Kidney epithelial cell (primary cell): ENCODE measurements around the gene MTRR. TPM values are rescaled to one million over a fixed set of nuclear protein-coding genes. Genes with fewer than 3 reads are reported as not detected.
A peak's percentile ranks its signal among the peaks of the same experiment; 100 is the strongest.

Experiments
- DNase-seq: peaks from one replicate; pipeline ENCODE4 v3.0.0-alpha.2; 2010; ENCODE audit warnings: low read depth
- H3K27me3 ChIP-seq: 2 replicates; pipeline ENCODE4 v1.6.0; 2011; ENCODE audit warnings: low read length; ENCODE audit not compliant: control insufficient read depth, insufficient read depth
- H3K36me3 ChIP-seq: 2 replicates; pipeline ENCODE4 v1.5.1; 2011; ENCODE audit warnings: low read length; ENCODE audit not compliant: control insufficient read depth, insufficient read depth
- H3K4me3 ChIP-seq: 2 replicates; pipeline ENCODE4 v1.5.1; 2011; ENCODE audit warnings: low read depth, mild to moderate bottlenecking, control low read depth, low read length
- CTCF ChIP-seq: IDR thresholded peaks from 2 replicates; pipeline ENCODE4 v1.5.1; 2011; ENCODE audit warnings: mild to moderate bottlenecking, moderate library complexity, low read length, control low read depth, inconsistent platforms; ENCODE audit not compliant: insufficient read depth, poor library complexity, severe bottlenecking
- total RNA-seq: library from RNA; depleted of rRNA; stranded (reverse); fragments of >200 nt; gene quantifications from 2 replicates; pipeline ENCODE4 v1.2.3, GENCODE V29; 2015

Gene MTRR
- total RNA-seq, 1 donor from 2014 or later: 23.6 TPM

DNA sequence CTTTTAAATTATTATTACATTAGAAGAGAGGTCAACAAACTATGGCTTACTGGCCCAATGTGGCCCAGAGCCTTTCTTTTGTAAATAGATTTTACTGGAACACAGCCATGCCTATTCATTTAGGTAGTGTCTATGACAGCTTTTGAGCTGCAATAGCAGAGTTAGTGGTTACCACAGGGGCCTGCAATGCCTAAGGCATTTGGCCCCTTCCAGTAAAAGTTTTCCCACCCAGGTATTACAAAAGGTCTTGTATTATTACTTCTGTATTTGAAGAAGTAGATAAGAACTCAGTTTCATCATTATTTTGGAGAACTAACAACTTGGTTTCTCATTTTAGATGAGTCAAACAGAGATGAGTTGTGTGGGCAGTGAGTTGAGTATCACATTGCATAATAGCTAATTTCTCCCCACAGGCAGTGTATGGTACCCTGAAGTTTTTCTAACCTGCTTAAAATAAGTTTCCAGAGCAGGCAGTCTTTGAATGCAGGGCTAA lies 9.5 kb downstream of the MTRR start:
- peak; percentile 23 for DNase-seq
- peaks cover 1% of the 10 kb centered on the region for H3K36me3 ChIP-seq
- H3K27me3 ChIP-seq: no peaks in the 10 kb centered on the region
- H3K4me3 ChIP-seq: no peak overlapping the region
- no peak for TF ChIP-seq CTCF

DNA sequence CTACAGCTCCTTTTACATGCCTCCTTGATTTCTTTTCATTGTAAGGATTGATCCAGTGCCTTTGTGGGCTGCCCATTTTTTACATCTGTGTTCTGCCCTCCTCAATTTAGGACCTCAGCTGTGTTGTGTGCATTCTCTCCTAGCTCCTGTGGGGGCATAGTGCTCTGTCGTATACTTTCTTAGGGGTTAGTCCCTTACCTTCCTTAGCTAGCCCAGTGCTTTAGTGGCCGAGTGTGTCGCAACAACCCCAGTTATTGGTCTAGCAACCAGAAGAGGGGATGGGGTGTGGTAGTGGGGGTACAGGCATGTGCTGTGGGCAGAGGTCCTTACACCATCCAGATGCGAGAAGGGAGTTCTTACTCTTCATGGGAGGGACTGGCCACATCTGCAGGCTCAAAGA lies 12.1 kb downstream of the MTRR start:
- no peak overlapping the region for H3K4me3 ChIP-seq
- DNase-seq: no peak
- peaks cover 2% of the 10 kb centered on the region for H3K36me3 ChIP-seq
- TF ChIP-seq CTCF: no peak
- H3K27me3 ChIP-seq: no peaks in the 10 kb centered on the region

- peaks cover 2% of the 10 kb centered on the region for H3K36me3 ChIP-seq
- no peak for DNase-seq
- H3K4me3 ChIP-seq: no peak overlapping the region
- no peak for TF ChIP-seq CTCF
- H3K27me3 ChIP-seq: no peaks in the 10 kb centered on the region
Observed at GRCh38 chr5:7881816-7882215, 12.9 kb downstream of the MTRR start.

- Histone ChIP-seq H3K4me3 (no peak overlapping the region), H3K27me3 (no peaks in the 10 kb centered on the region), H3K36me3 (peaks cover 2% of the 10 kb centered on the region)
- DNase-seq: no peak
- no peak for TF ChIP-seq CTCF
Observed at GRCh38 chr5:7882926-7883325, 14.0 kb downstream of the MTRR start.

- no peak overlapping the region for H3K4me3 ChIP-seq
- H3K27me3 ChIP-seq: no peaks in the 10 kb centered on the region
- no peak for TF ChIP-seq CTCF
- DNase-seq: no peak
- peaks cover 4% of the 10 kb centered on the region for H3K36me3 ChIP-seq
Observed at GRCh38 chr5:7884491-7885267, 15.7 kb downstream of the MTRR start.

DNA sequence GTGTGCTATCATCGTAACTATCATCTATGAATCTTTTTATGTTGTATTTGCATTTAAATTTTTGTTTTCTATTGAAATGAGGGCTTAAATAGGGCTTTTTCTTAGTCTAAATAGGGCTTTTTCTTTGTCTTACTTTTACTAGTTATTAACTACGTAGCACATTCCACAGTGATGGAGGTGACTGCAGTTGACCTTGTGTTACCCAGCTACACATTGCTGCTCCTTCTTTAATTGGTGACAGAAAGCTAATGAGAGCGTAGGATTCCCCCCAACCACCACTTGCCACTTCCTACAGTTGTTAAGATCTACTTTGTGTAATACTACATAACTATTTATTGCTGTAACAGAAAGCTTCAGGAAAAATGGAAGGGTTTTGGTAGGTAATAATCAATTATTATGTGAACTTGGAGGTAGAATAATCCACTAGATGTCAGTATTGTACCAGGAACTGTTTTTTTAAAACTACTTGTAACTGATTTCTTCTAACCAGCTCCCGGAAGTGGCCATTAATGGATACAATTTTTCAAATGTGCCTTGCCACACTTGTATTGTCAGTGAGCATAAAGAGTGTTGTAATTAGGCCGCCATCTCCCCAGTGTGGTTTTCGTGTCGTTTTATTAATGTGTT lies 18.0 kb downstream of the MTRR start:
- DNase-seq: no peak
- Histone ChIP-seq H3K27me3 (no peaks in the 10 kb centered on the region), H3K36me3 (peaks cover 5% of the 10 kb centered on the region), H3K4me3 (no peak overlapping the region)
- peak; percentile 48 for TF ChIP-seq CTCF
